Measurements from ENCODE around the gene HACD4.

HACD4 gene

GRCh38 chr9:21016701-21017491, 14.5 kb downstream of the HACD4 start:
- no peaks in the 10 kb centered on the region for H3K9me3 ChIP-seq (replicated peaks; ENCODE audit: insufficient read depth, low read length)

GRCh38 chr9:21015995-21016394, 15.4 kb downstream of the HACD4 start:
- Histone ChIP-seq H3F3A (ENCODE audit: insufficient read depth, low read length) (no peaks in the 10 kb centered on the region), H3K4me3 (ENCODE audit: low read length) (no peak overlapping the region), H3K27ac (ENCODE audit: low read length) (no peak overlapping the region), H2AFZ (ENCODE audit: low read length) (no peak overlapping the region), H4K20me1 (ENCODE audit: insufficient read depth, low read length) (no peaks in the 10 kb centered on the region), H3K79me2 (ENCODE audit: low read length) (no peaks in the 10 kb centered on the region), H3K4me1 (ENCODE audit: low read length) (no peaks in the 10 kb centered on the region), H3K36me3 (replicated peaks; ENCODE audit: insufficient read depth, low read length) (no peaks in the 10 kb centered on the region), H3K9me3 (replicated peaks; ENCODE audit: insufficient read depth, low read length) (no peaks in the 10 kb centered on the region), H3K9me2 (replicated peaks; ENCODE audit: insufficient read depth, low read length) (no peaks in the 10 kb centered on the region), H3K4me2 (ENCODE audit: low read depth, low read length) (no peak overlapping the region), H3K27me3 (replicated peaks; ENCODE audit: insufficient read depth, low read length) (no peaks in the 10 kb centered on the region), H3K9ac (ENCODE audit: low read length) (no peak overlapping the region)
- no peak for DNase-seq
- TF ChIP-seq EZH2 (optimal IDR thresholded peaks at IDR 0.05; ENCODE audit: low read depth, low read length) (no peak), CTCF (IDR thresholded peaks at IDR 0.05; ENCODE audit: low read length) (no peak), EZH2phosphoT487 (IDR thresholded peaks at IDR 0.05; ENCODE audit: low read length) (no peak)

More at GRCh38 chr9:21016701-21017491, 14.5 kb downstream of the HACD4 start:
- Histone ChIP-seq H3K9me2 (replicated peaks; ENCODE audit: insufficient read depth, low read length) (no peaks in the 10 kb centered on the region), H3K4me1 (ENCODE audit: low read length) (no peaks in the 10 kb centered on the region), H2AFZ (ENCODE audit: low read length) (no peak overlapping the region), H3K27me3 (replicated peaks; ENCODE audit: insufficient read depth, low read length) (no peaks in the 10 kb centered on the region), H4K20me1 (ENCODE audit: insufficient read depth, low read length) (no peaks in the 10 kb centered on the region), H3K4me3 (ENCODE audit: low read length) (no peak overlapping the region), H3K79me2 (ENCODE audit: low read length) (no peaks in the 10 kb centered on the region), H3K9ac (ENCODE audit: low read length) (no peak overlapping the region), H3K4me2 (ENCODE audit: low read depth, low read length) (no peak overlapping the region), H3F3A (ENCODE audit: insufficient read depth, low read length) (no peaks in the 10 kb centered on the region), H3K36me3 (replicated peaks; ENCODE audit: insufficient read depth, low read length) (no peaks in the 10 kb centered on the region), H3K27ac (ENCODE audit: low read length) (no peak overlapping the region)
- DNase-seq = no peak
- TF ChIP-seq CTCF (IDR thresholded peaks at IDR 0.05; ENCODE audit: low read length) (no peak), EZH2phosphoT487 (IDR thresholded peaks at IDR 0.05; ENCODE audit: low read length) (no peak), EZH2 (optimal IDR thresholded peaks at IDR 0.05; ENCODE audit: low read depth, low read length) (no peak)

GRCh38 chr9:21015129-21015815, 16.2 kb downstream of the HACD4 start:
- no peak for DNase-seq
- Histone ChIP-seq H3K9ac (ENCODE audit: low read length) (no peak overlapping the region), H3K4me3 (ENCODE audit: low read length) (no peak overlapping the region), H4K20me1 (ENCODE audit: insufficient read depth, low read length) (no peaks in the 10 kb centered on the region), H3K27ac (ENCODE audit: low read length) (no peak overlapping the region), H2AFZ (ENCODE audit: low read length) (no peak overlapping the region), H3F3A (ENCODE audit: insufficient read depth, low read length) (no peaks in the 10 kb centered on the region), H3K27me3 (replicated peaks; ENCODE audit: insufficient read depth, low read length) (no peaks in the 10 kb centered on the region), H3K36me3 (replicated peaks; ENCODE audit: insufficient read depth, low read length) (no peaks in the 10 kb centered on the region), H3K4me2 (ENCODE audit: low read depth, low read length) (no peak overlapping the region), H3K9me2 (replicated peaks; ENCODE audit: insufficient read depth, low read length) (no peaks in the 10 kb centered on the region), H3K9me3 (replicated peaks; ENCODE audit: insufficient read depth, low read length) (no peaks in the 10 kb centered on the region), H3K79me2 (ENCODE audit: low read length) (no peaks in the 10 kb centered on the region), H3K4me1 (ENCODE audit: low read length) (no peaks in the 10 kb centered on the region)
- TF ChIP-seq CTCF (IDR thresholded peaks at IDR 0.05; ENCODE audit: low read length) = no peak
- TF ChIP-seq EZH2 (optimal IDR thresholded peaks at IDR 0.05; ENCODE audit: low read depth, low read length) = no peak
- TF ChIP-seq EZH2phosphoT487 (IDR thresholded peaks at IDR 0.05; ENCODE audit: low read length) = no peak

Data from MM.1S (cell line).